GM10248 (cell line): ENCODE results near the gene HUS1B.
A peak's percentile ranks its signal among the peaks of the same experiment; 100 is the strongest.
"Not testable (repeated sequence)": the region's sequence is repeated elsewhere in the genome, so short reads cannot be mapped to it uniquely, and the experiment has no call there.

Source experiments
- CTCF ChIA-PET: fragments of 300-600 bp; sonication (Branson Sonifier 250); formaldehyde crosslinking; extraction: SDS; loops from one replicate; lab custom pipeline; 2021; ENCODE audit warnings: antibody characterized with exemption; lab: Yijun Ruan, JAX
- POLR2A ChIA-PET: fragments of 350-650 bp; sonication (Branson Sonifier 250); formaldehyde crosslinking; extraction: SDS; loops from one replicate; lab custom pipeline; 2020; ENCODE audit warnings: antibody characterized with exemption; lab: Yijun Ruan, JAX
- DNase-seq: peaks from one replicate; pipeline ENCODE4 v3.0.0; 2012; ENCODE audit errors: extremely low spot score
- TF ChIP-seq, protein P1 (sequence below): IDR thresholded peaks from 2 replicates; pipeline ENCODE4 v1.5.1; 2012; ENCODE audit warnings: mild to moderate bottlenecking, low read depth; ENCODE audit errors: extremely low read depth, missing control alignments, control extremely low read depth

The HUS1B gene

DNA sequence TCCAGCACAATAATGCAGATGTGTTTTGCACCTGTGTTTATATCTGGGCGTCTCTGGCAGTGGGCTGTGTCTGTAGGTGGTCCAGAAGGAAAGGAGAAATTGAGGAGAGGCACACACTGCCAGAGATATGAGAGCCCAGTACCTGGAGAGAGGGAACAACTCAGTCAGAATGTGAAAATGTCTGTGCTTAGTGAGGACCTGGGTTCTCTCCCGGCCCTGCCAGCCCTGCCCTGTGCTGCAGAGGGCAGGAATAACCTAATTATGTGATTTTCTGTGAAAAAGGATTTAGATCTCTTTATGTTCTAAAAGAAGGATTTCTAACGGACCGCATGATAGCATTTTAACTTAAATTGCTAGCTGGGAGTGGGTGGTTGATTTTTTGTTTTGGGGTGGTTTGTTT, 44.3 kb upstream of the HUS1B start:
- CTCF ChIA-PET, result interaction anchor here (0.9 to 1.1 kb wide), 3 partner anchors 13 to 19 kb away, joined by 3 read pairs; no protein-coding TSS in a partner anchor
- POLR2A ChIA-PET, result no interaction called here
- DNase-seq, result no peak
- TF ChIP-seq, protein P1, sequence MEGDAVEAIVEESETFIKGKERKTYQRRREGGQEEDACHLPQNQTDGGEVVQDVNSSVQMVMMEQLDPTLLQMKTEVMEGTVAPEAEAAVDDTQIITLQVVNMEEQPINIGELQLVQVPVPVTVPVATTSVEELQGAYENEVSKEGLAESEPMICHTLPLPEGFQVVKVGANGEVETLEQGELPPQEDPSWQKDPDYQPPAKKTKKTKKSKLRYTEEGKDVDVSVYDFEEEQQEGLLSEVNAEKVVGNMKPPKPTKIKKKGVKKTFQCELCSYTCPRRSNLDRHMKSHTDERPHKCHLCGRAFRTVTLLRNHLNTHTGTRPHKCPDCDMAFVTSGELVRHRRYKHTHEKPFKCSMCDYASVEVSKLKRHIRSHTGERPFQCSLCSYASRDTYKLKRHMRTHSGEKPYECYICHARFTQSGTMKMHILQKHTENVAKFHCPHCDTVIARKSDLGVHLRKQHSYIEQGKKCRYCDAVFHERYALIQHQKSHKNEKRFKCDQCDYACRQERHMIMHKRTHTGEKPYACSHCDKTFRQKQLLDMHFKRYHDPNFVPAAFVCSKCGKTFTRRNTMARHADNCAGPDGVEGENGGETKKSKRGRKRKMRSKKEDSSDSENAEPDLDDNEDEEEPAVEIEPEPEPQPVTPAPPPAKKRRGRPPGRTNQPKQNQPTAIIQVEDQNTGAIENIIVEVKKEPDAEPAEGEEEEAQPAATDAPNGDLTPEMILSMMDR, result no peak

DNA sequence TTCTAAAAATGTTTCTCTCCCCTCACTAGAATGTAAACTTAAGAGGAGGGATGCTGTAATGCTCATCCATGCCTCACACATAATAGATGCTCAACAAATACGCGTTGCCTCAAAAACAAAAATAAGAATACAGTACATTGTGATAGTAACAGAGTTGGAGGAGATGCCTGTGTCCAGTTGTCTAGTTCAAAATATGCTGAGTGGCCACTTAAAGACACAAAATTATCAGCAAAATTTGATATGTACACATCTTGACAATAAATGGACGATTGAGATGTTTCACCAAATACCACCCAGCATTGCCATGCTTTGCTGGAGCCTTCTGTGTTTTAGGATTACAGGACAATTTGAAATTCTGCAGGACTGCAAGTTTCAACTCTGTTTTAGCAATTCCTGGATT, 43.6 kb upstream of the HUS1B start:
- TF ChIP-seq, protein P1, result no peak
- no peak for DNase-seq
- ChIA-PET CTCF (interaction anchor here (0.9 kb wide), 2 partner anchors 12 to 15 kb away, joined by 3 read pairs; no protein-coding TSS in a partner anchor), POLR2A (no interaction called here)

DNA sequence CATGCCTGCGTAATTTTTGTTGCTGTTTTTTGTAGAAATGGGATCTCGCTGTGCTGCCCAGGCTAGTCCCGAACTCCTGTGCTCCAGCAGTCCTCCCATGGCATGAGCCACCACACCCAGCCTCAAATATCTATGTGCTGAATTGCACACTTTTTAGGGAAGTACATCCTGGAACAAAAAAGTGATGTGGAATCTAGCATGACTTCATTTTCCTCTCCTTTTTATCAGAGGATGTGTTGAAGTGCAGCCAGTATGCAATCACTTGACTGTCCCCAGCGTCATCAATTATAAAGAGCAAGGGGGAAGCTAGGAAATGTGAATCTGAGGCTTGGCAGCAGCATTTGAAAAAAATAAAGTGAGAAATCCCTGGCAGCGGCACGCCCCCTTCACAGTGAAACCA, 42.4 kb upstream of the HUS1B start:
- TF ChIP-seq, protein P1, result no peak
- POLR2A ChIA-PET, result no interaction called here
- CTCF ChIA-PET, result interaction anchor here (1.7 kb wide), 1 partner anchor 737 kb away, joined by 3 read pairs; no protein-coding TSS in a partner anchor
- DNase-seq, result no peak

DNA sequence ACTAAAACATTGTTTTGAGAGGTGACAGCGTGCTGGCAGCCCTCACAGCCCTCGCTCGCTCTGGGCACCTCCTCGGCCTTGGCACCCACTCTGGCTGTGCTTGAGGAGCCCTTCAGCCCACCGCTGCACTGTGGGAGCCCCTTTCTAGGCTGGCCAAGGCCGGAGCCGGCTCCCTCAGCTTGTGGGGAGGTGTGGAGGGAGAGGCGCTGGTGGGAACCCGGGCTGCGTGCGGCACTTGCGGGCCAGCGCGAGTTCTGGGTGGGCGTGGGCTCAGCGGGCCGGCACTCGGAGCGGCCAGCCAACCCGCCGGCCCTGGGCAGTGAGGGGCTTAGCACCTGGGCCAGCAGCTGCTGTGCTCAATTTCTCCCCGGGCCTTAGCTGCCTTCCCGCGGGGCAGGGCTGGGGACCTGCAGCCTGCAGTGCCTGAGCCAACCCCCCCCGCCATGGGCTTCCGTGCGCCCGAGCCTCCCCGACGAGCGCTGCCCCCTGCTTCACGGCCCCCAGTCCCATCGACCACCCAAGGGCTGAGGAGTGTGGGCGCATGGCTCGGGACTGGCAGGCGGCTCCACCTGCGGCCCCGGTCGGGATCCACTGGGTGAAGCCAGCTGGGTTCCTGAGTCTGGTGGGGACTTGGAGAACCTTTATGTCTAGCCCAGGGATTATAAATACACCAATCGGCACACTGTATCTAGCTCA, 37.7 kb upstream of the HUS1B start:
- DNase-seq, POLR2A ChIA-PET: not testable (repeated sequence)
- CTCF ChIA-PET, result interaction anchor here (0.6 to 1.0 kb wide), 2 partner anchors 15 to 27 kb away, joined by 3 read pairs; no protein-coding TSS in a partner anchor

DNA sequence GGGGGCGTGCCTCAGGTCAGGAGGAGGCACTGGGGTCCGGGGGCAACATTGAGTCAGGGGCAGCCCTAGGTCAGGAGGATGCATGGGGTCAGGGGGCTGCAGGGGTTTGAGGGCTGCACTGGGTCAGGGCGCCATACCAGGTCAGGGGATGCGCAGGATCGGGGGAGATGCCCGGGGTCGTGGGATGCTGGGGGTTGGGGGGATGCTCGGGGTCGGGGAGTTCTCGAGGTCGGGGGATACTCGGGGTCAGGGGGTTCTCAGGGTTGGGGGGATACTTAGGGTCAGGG, 36.8 kb upstream of the HUS1B start:
- no peak for DNase-seq
- POLR2A ChIA-PET, result no interaction called here
- TF ChIP-seq, protein P1, result no peak
- CTCF ChIA-PET, result interaction anchor here (2.7 kb wide), 1 partner anchor 100 kb away, joined by 6 read pairs; no protein-coding TSS in a partner anchor

DNA sequence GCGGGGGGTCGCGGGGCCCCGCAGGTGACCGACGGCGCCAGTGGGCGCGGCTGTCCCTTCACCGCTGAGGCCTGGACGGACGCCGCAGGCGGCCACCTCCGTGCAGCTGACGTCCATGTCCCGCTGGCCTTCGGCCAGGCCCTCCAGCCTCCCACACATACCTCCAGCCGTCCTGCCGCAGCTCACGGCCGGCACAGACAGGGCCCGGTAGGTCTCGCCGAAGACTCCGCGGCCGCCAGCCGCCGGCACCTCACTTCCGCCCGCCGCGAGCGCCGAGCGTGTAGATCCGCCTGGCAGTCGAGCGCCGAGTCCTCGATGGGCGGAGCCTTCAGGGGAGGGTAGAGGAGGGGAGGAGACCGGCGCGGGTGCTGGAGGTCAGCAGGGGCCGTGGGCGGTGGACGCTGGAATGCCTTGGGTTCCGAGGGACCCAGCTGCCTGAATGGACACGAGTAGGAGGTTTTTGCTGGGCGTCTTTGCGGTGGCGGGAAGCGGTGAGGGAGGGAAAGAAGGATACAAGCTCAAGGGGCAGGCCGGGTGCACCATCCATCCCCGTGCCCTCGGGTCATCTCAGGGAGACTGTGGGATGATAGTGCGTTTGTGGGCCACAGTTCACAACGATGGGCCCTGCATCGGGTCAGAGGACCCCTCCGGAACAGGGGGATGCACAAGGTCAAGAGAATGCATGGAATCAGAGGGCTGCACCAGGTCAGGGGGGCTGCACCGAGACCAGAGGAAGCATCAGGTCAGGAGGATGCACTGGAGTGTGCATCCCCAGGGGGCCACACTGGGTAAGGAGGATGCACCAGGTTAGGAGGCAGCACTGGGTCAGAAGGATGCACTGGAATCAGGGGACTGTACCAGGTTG, 36.2 kb upstream of the HUS1B start, which contains the start of gene EXOC2:
Gene EXOC2, minus strand, starts transcription at position 282 of the 865 bp plus-strand sequence. CDS start 55,321 bp downstream, outside the sequence.
- CTCF ChIA-PET, result interaction anchor here (0.9 to 2.7 kb wide), 7 partner anchors 10 to 743 kb away, joined by 3 to 8 read pairs (median 3); no protein-coding TSS in a partner anchor

More for the DNA sequence above, 36.2 kb upstream of the HUS1B start, which contains the start of gene EXOC2:
- TF ChIP-seq, protein P1, result no peak
- POLR2A ChIA-PET, result no interaction called here
- DNase-seq, result peak; percentile 90
